ENCODE results near the gene ZNF684. TPM values are rescaled to one million over a fixed set of nuclear protein-coding genes. Genes with fewer than 3 reads are reported as not detected.
"Not testable (repeated sequence)": the region's sequence is repeated elsewhere in the genome, so short reads cannot be mapped to it uniquely, and the experiment has no call there.

The ZNF684 gene
- total RNA-seq, 4 donors from 2014 or later, result 2.3 to 11.5 (median 5.0) TPM

DNA sequence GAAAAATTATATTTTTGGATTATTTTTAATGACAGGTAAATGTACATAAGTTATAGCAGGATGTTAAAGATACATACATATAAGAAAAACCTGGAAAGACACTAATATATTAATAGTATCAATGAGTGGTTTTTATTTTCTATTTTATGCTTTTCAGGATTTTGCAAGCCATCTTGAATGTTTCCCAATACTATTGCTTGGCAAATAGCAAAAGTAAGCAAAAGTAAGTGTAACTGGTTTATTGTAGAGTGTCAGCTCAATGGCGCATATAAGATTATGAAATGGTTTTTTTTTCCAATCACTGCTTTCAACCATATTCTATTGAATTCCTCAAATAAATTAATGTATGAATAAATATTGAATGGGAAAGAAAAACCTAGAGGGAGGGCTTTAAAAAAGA lies 36.4 kb downstream of the ZNF684 start:
- no peaks in the 10 kb centered on the region for H3K9me3 ChIP-seq
- no peaks in the 10 kb centered on the region for H3K36me3 ChIP-seq
- H3K27me3 ChIP-seq, result no peaks in the 10 kb centered on the region
- H3K27ac ChIP-seq, result no peak overlapping the region
- no peak overlapping the region for H3K4me3 ChIP-seq
- WGBS, 2 donors (ENCODE audit: low coverage in 1 of 2), result 81 to 83% methylated on average over 1 of the region's 1 CpG
- ATAC-seq, result no peak
- TF ChIP-seq, protein P1, sequence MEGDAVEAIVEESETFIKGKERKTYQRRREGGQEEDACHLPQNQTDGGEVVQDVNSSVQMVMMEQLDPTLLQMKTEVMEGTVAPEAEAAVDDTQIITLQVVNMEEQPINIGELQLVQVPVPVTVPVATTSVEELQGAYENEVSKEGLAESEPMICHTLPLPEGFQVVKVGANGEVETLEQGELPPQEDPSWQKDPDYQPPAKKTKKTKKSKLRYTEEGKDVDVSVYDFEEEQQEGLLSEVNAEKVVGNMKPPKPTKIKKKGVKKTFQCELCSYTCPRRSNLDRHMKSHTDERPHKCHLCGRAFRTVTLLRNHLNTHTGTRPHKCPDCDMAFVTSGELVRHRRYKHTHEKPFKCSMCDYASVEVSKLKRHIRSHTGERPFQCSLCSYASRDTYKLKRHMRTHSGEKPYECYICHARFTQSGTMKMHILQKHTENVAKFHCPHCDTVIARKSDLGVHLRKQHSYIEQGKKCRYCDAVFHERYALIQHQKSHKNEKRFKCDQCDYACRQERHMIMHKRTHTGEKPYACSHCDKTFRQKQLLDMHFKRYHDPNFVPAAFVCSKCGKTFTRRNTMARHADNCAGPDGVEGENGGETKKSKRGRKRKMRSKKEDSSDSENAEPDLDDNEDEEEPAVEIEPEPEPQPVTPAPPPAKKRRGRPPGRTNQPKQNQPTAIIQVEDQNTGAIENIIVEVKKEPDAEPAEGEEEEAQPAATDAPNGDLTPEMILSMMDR (IDR thresholded peaks at IDR 0.05), result no peak
- TF ChIP-seq EP300 (IDR thresholded peaks at IDR 0.05) (no peak), POLR2A (IDR thresholded peaks at IDR 0.05) (no peak)
- H3K4me1 ChIP-seq, result no peaks in the 10 kb centered on the region

DNA sequence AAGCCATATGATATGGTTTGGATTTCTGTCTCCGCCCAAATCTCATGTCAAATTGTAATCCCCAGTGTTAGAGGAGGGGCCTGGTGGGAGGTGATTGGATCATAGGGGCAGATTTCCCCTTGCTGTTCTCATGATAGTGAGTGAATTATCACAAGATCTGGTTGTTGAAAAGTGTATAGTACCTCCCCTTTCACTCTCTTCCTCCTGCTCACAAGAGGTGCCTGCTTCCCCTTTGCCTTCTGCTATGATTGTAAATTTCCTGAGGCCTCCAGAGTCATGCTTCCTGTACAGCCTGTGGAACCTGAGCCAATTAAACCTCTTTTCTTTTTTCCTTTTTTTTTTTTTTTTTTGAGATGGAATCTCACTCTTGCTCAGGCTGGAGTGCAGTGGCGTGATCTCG lies 43.4 kb downstream of the ZNF684 start:
- H3K27ac ChIP-seq, H3K27me3 ChIP-seq, ATAC-seq, H3K4me1 ChIP-seq, H3K36me3 ChIP-seq, H3K4me3 ChIP-seq, H3K9me3 ChIP-seq: not testable (repeated sequence)
- 72% methylated on average over 3 of the region's 3 CpGs; no CpG with 5 or more reads in 1 of the 2 donors for WGBS, 2 donors (ENCODE audit: low coverage in 1 of 2)

GRCh38 chr1:40575336-40575735 lies 43.9 kb downstream of the ZNF684 start:
- Histone ChIP-seq H3K4me1 (no peaks in the 10 kb centered on the region), H3K9me3 (no peaks in the 10 kb centered on the region), H3K36me3 (no peaks in the 10 kb centered on the region), H3K4me3 (no peak overlapping the region), H3K27ac (no peak overlapping the region), H3K27me3 (no peaks in the 10 kb centered on the region)
- no peak for ATAC-seq
- no peak for TF ChIP-seq POLR2AphosphoS5 (IDR thresholded peaks at IDR 0.05)
- no peak for TF ChIP-seq EP300 (IDR thresholded peaks at IDR 0.05)
- TF ChIP-seq, protein P1 (IDR thresholded peaks at IDR 0.05), result no peak
- TF ChIP-seq POLR2A (IDR thresholded peaks at IDR 0.05), result no peak

DNA sequence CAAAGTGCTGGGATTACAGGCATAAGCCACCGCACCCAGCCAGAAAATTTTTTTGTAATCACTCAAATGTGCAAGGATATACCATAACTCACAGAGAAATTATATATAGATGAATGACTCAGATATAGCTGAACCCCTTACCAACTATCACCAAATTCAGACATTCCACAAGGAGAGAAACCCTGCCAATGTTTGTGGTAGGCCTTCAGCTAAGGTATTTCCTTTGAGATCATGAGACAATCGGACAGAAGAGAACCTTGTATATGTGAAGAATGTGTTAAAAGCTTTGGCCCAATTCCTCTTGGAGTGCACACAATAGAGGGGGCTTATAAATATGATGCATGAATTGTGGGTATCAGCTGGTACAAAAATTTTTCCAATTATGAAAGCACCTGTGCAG lies 50.7 kb downstream of the ZNF684 start:
- Histone ChIP-seq H3K36me3 (no peaks in the 10 kb centered on the region), H3K4me3 (no peak overlapping the region), H3K27ac (no peak overlapping the region), H3K9me3 (no peaks in the 10 kb centered on the region), H3K4me1 (peaks cover 0 to 13% (median 0%) of the 10 kb centered on the region in 3 donors), H3K27me3 (no peaks in the 10 kb centered on the region)
- ATAC-seq, result no peak
- 74 to 75% methylated on average over 1 to 2 of the region's 2 CpGs for WGBS, 2 donors (ENCODE audit: low coverage in 1 of 2)
- no peak for TF ChIP-seq POLR2AphosphoS5 (IDR thresholded peaks at IDR 0.05)
- TF ChIP-seq EP300 (IDR thresholded peaks at IDR 0.05), result no peak
- TF ChIP-seq, protein P1 (IDR thresholded peaks at IDR 0.05), result no peak
- TF ChIP-seq POLR2A (IDR thresholded peaks at IDR 0.05), result no peak

- Histone ChIP-seq H3K4me1 (peaks cover 0 to 13% (median 0%) of the 10 kb centered on the region in 3 donors), H3K36me3 (no peaks in the 10 kb centered on the region), H3K27ac (no peak overlapping the region), H3K4me3 (no peak overlapping the region), H3K9me3 (no peaks in the 10 kb centered on the region), H3K27me3 (no peaks in the 10 kb centered on the region)
- ATAC-seq, result no peak
- WGBS, 2 donors (ENCODE audit: low coverage in 1 of 2), result 67 to 96% methylated on average over 4 to 6 of the region's 6 CpGs
- TF ChIP-seq, protein P1 (IDR thresholded peaks at IDR 0.05), result no peak
- no peak for TF ChIP-seq EP300 (IDR thresholded peaks at IDR 0.05)
- TF ChIP-seq POLR2AphosphoS5 (IDR thresholded peaks at IDR 0.05), result no peak
- no peak for TF ChIP-seq POLR2A (IDR thresholded peaks at IDR 0.05)
These were observed 52.5 kb downstream of the ZNF684 start for GRCh38 chr1:40583980-40584379.

Measured in gastroesophageal sphincter (tissue), 4 donors.